ENCODE data around the gene RHOBTB3.

DNA sequence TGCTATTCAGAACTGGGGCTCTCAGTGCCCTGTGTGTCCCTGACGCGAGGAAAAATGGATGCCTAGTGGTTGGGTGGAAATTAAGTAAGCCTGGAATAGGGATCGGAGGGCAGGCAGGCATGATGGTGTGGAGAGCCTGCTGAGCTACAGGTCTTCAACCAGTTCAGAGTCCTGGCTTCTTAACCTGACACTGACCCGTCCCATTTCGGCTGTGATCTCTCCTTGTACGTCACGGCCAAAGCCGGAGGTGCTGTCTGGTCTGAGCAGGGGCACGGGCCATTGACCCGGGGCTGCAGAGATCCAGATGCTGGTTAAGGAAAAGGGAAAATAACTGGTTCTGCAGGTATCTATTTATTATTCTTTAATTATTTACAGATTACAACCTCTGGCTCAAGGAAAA, 27.9 kb downstream of the RHOBTB3 start:
- TF ChIP-seq CHD2 (IDR thresholded peaks at IDR 0.05; ENCODE audit: low read length, partially characterized antibody) (no peak), POLR2AphosphoS2 (conservative IDR thresholded peaks at IDR 0.05; ENCODE audit: low read length) (no peak), BHLHE40 (IDR thresholded peaks at IDR 0.05; ENCODE audit: low read depth, low read length) (no peak), CBX2 (IDR thresholded peaks at IDR 0.05; ENCODE audit: borderline replicate concordance, low read depth) (no peak)

Measured in A549 (cell line).